Measurements from ENCODE around the gene UGT1A4. TPM values are rescaled to one million over a fixed set of nuclear protein-coding genes. Genes with fewer than 3 reads are reported as not detected.

UGT1A4 gene
- total and polyA plus RNA-seq, 2 of the 8 experiments (the other 6 are each of a cell fraction or from before 2014, with no cell fraction given), result not detected

DNA sequence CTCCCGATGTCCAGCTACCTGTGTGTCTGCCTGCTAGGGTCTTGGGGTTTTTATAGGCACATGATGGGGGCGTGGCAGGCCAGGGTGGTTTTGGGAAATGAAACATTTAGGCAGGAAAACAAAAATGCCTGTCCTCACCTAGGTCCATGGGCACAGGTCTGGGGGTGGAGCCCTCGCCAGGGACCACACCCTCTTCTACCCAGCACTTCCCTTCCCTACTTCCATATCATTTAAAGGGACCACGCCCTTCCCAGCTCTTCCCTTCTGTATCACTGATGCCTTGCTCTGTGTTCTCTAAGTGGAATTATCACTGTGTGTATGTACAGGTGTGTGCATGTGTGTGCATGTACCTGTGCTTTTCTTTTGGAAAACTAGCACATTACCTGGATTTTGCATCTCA lies 47.9 kb downstream of the UGT1A4 start:
- DNase-seq (ENCODE audit: low read depth in 1 of 2, low spot score in 2 of 2), result no peak
- 84% methylated on average over 3 of the region's 4 CpGs; no CpG with 5 or more reads in 1 of the 2 experiments for WGBS, 2 experiments (ENCODE audit: extremely low coverage in 1 of 2, insufficient coverage in 1 of 2, insufficient read length in 1 of 2, insufficient replicate concordance in 2 of 2, low coverage in 1 of 2, low lambda C conversion rate in 2 of 2, missing lambda C conversion rate in 1 of 2)
- no peaks in the 10 kb centered on the region; a peak in 1 of 7 replicates for H3K4me1 ChIP-seq (replicated peaks in 1 of 4; ENCODE audit: control insufficient read depth in 3 of 4, insufficient read depth in 4 of 4, low read length in 3 of 4)
- no peaks in the 10 kb centered on the region for H4K20me1 ChIP-seq (replicated peaks in 1 of 2; ENCODE audit: control insufficient read depth in 1 of 2, insufficient read depth in 2 of 2, low read length in 2 of 2)
- H3K79me1 ChIP-seq (ENCODE audit: low read depth, low read length), result no peaks in the 10 kb centered on the region
- H2BK20ac ChIP-seq (ENCODE audit: low read length), result no peak overlapping the region
- H2AK5ac ChIP-seq (ENCODE audit: low read depth, low read length), result no peak overlapping the region
- no peak overlapping the region for H3K14ac ChIP-seq (ENCODE audit: insufficient read length)
- H3K36me3 ChIP-seq (ENCODE audit: control insufficient read depth in 2 of 4, insufficient read depth in 4 of 4, low read length in 3 of 4), result no peaks in the 10 kb centered on the region
- H4K5ac ChIP-seq (ENCODE audit: insufficient read length, low read depth, low read length), result no peak overlapping the region
- H4K8ac ChIP-seq (ENCODE audit: extremely low read depth, insufficient read depth, low read length), result no peak overlapping the region
- no peak overlapping the region for H2AFZ ChIP-seq (ENCODE audit: low read length)
- no peak overlapping the region for H3K56ac ChIP-seq (replicated peaks; ENCODE audit: insufficient read length, low read depth, low read length)
- no peak overlapping the region for H3K27ac ChIP-seq (ENCODE audit: low read depth, low read length)
- no peaks in the 10 kb centered on the region for H3K79me2 ChIP-seq (ENCODE audit: control insufficient read depth in 1 of 2, insufficient read depth in 2 of 2, low read length in 2 of 2)
- ChIA-PET CTCF (ENCODE audit: partially characterized antibody) (interaction anchor here (0.6 kb wide), 1 partner anchor 162 kb away, joined by 3 read pairs; no protein-coding TSS in a partner anchor), POLR2A (ENCODE audit: partially characterized antibody) (no interaction called here)
- H3K4me2 ChIP-seq (ENCODE audit: insufficient read depth in 1 of 2, low read depth in 2 of 2, low read length in 2 of 2), result no peak overlapping the region
- H2BK5ac ChIP-seq (ENCODE audit: low read depth, low read length), result no peak overlapping the region
- no peak overlapping the region for H4K91ac ChIP-seq (replicated peaks; ENCODE audit: insufficient read length, low read length)
- H3K9me3 ChIP-seq (ENCODE audit: insufficient read depth in 2 of 2, low read depth in 1 of 2, low read length in 1 of 2), result 0 out of 4 replicates have a peak, but pooled peaks cover 0 to 4% of the 10 kb centered on the region in 2 experiments
- TF ChIP-seq EGR1 (IDR thresholded peaks at IDR 0.05; ENCODE audit: borderline replicate concordance, low read depth, low read length), result no peak
- no peak for TF ChIP-seq RXRA (IDR thresholded peaks at IDR 0.05; ENCODE audit: insufficient read depth, low read depth, low read length)
- no peak for TF ChIP-seq HDAC6 (IDR thresholded peaks at IDR 0.05; ENCODE audit: low read depth, low read length)
- no peak for TF ChIP-seq RAD21 (IDR thresholded peaks at IDR 0.05 in 1 of 2, conservative IDR thresholded peaks at IDR 0.05 in 1 of 2; ENCODE audit: low read depth in 2 of 2, low read length in 2 of 2)
- TF ChIP-seq CHD2 (IDR thresholded peaks at IDR 0.05; ENCODE audit: low read length), result no peak
- no peak for TF ChIP-seq BCL11A (IDR thresholded peaks at IDR 0.05; ENCODE audit: low read depth in 2 of 2, low read length in 2 of 2)
- TF ChIP-seq, protein P1, sequence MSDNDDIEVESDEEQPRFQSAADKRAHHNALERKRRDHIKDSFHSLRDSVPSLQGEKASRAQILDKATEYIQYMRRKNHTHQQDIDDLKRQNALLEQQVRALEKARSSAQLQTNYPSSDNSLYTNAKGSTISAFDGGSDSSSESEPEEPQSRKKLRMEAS (IDR thresholded peaks at IDR 0.05), result no peak
- no peak for TF ChIP-seq TBP (IDR thresholded peaks at IDR 0.05; ENCODE audit: low read depth, low read length)
- H3K23ac ChIP-seq (ENCODE audit: insufficient read length), result no peak overlapping the region
- H3K4ac ChIP-seq (replicated peaks; ENCODE audit: insufficient read length, low read depth, low read length), result no peak overlapping the region
- H3K23me2 ChIP-seq (ENCODE audit: low read depth, low read length), result peaks cover 2% of the 10 kb centered on the region; the same call in 1 of the 2 replicates
- no peak overlapping the region for H2BK15ac ChIP-seq (ENCODE audit: low read length)
- no peak overlapping the region for H2BK120ac ChIP-seq (replicated peaks; ENCODE audit: low read depth, low read length)
- no peak for FAIRE-seq
- H2BK12ac ChIP-seq (ENCODE audit: low read depth, low read length), result no peak overlapping the region
- H3K4me3 ChIP-seq (ENCODE audit: extremely low read depth in 1 of 4, insufficient read depth in 2 of 4, low read depth in 3 of 4, low read length in 4 of 4), result no peak overlapping the region
- no peaks in the 10 kb centered on the region for H3K27me3 ChIP-seq (replicated peaks in 1 of 4; ENCODE audit: control insufficient read depth in 3 of 4, extremely low read depth in 1 of 4, insufficient read depth in 3 of 4, low read length in 3 of 4)
- H3K18ac ChIP-seq (ENCODE audit: extremely low read depth, low read length), result no peak overlapping the region
- H3K9ac ChIP-seq (replicated peaks in 1 of 4; ENCODE audit: extremely low read depth in 1 of 4, low read depth in 3 of 4, low read length in 3 of 4), result no peak overlapping the region
